IMR-90 (cell line): ENCODE measurements around the gene OR8G1. TPM values are rescaled to one million over a fixed set of nuclear protein-coding genes. Genes with fewer than 3 reads are reported as not detected.

Experiments
- ATAC-seq: fragments of 200-7000 bp; cut with Tn5 transposase; 2 replicates; pipeline ENCODE4 v1.9.1; 2020; ENCODE audit warnings: low read depth, mild to moderate bottlenecking, moderate library complexity
- BruUV-seq: library from RNA; stranded (reverse); fragments of 400-500 nt; replicated peaks from 2 replicates; lab custom pipeline; 2021; lab: Mats Ljungman, UMichigan
- CTCF ChIA-PET: fragments of 300-600 bp; formaldehyde crosslinking; extraction: SDS; loops from one replicate; lab custom pipeline; 2021; ENCODE audit warnings: antibody characterized with exemption; lab: Yijun Ruan, JAX
- POLR2A ChIA-PET: fragments of 300-600 bp; sonication (Branson Sonifier 250); formaldehyde crosslinking; loops from one replicate; lab custom pipeline; 2022; ENCODE audit warnings: antibody characterized with exemption; ENCODE audit not compliant: unreplicated experiment; lab: Charles Lee
- DNase-seq: peaks from one replicate; pipeline ENCODE4 v3.0.0; 2013
- H2AFZ ChIP-seq: replicated peaks from 2 replicates; pipeline ENCODE3; 2013; ENCODE audit warnings: low read length, mild to moderate bottlenecking; ENCODE audit not compliant: poor library complexity
- H2AK5ac ChIP-seq: 2 replicates; pipeline ENCODE4 v1.6.1; 2013; ENCODE audit warnings: low read depth, low read length, inconsistent platforms
- H2AK9ac ChIP-seq: replicated peaks from 2 replicates; pipeline ENCODE3; 2013; ENCODE audit warnings: mild to moderate bottlenecking, low read depth, low read length, moderate library complexity; ENCODE audit not compliant: poor library complexity
- H2BK120ac ChIP-seq: 2 replicates; pipeline ENCODE4 v1.6.1; 2013; ENCODE audit warnings: low read depth, low read length, inconsistent platforms
- H2BK15ac ChIP-seq: 3 replicates; pipeline ENCODE4 v1.6.1; 2013; ENCODE audit warnings: low read depth, low read length, inconsistent platforms
- H2BK20ac ChIP-seq: 2 replicates; pipeline ENCODE4 v1.6.1; 2013; ENCODE audit warnings: low read depth, mild to moderate bottlenecking, inconsistent platforms, low read length, moderate library complexity
- H2BK5ac ChIP-seq: 2 replicates; pipeline ENCODE4 v1.6.1; 2013; ENCODE audit warnings: mild to moderate bottlenecking, low read depth, low read length, inconsistent platforms; ENCODE audit not compliant: poor library complexity, severe bottlenecking
- H3K14ac ChIP-seq: replicated peaks from 2 replicates; pipeline ENCODE4 v1.6.1; 2013; ENCODE audit warnings: low read depth, low read length, inconsistent platforms
- H3K18ac ChIP-seq: 2 replicates; pipeline ENCODE4 v1.6.1; 2013; ENCODE audit warnings: low read depth, low read length, control low read depth
- H3K23ac ChIP-seq: 2 replicates; pipeline ENCODE4 v1.6.1; 2013; ENCODE audit warnings: low read depth, low read length, inconsistent platforms
- H3K27ac ChIP-seq: 2 replicates; pipeline ENCODE4 v1.5.1; 2013; ENCODE audit warnings: mild to moderate bottlenecking, control low read depth, low read length; ENCODE audit not compliant: insufficient read depth
- H3K27me3 ChIP-seq: 2 replicates; pipeline ENCODE4 v1.6.1; 2013; ENCODE audit warnings: low read length; ENCODE audit not compliant: control insufficient read depth, insufficient read depth
- H3K36me3 ChIP-seq: 2 replicates; pipeline ENCODE4 v1.6.1; 2013; ENCODE audit warnings: low read length, mixed read lengths; ENCODE audit not compliant: control insufficient read depth, insufficient read depth
- H3K4ac ChIP-seq: 2 replicates; pipeline ENCODE4 v1.6.1; 2013; ENCODE audit warnings: low read depth, low read length, inconsistent platforms
- H3K4me1 ChIP-seq: 2 replicates; pipeline ENCODE4 v1.6.1; 2013; ENCODE audit warnings: low read length, mixed read lengths; ENCODE audit not compliant: control insufficient read depth, insufficient read depth
- H3K4me2 ChIP-seq: 2 replicates; pipeline ENCODE4 v1.6.1; 2013; ENCODE audit warnings: low read depth, mild to moderate bottlenecking, control low read depth, low read length, moderate library complexity
- H3K4me3 ChIP-seq: 2 replicates; pipeline ENCODE4 v1.5.1; 2013; ENCODE audit warnings: low read depth, mild to moderate bottlenecking, control low read depth, low read length, moderate library complexity; ENCODE audit not compliant: insufficient read depth
- H3K56ac ChIP-seq: 2 replicates; pipeline ENCODE4 v1.6.1; 2013; ENCODE audit warnings: low read length, inconsistent platforms; ENCODE audit not compliant: insufficient read depth; ENCODE audit errors: extremely low read depth
- H3K79me1 ChIP-seq, 2 experiments: 2 replicates each; pipeline ENCODE4 v1.6.1; 2013; ENCODE audit warnings: low read length in 2 of 2, inconsistent platforms in 1 of 2, low read depth in 1 of 2
- H3K9ac ChIP-seq: 2 replicates; pipeline ENCODE4 v1.6.1; 2013; ENCODE audit warnings: low read depth, low read length, control low read depth
- H3K9me1 ChIP-seq: 2 replicates; pipeline ENCODE4 v1.6.1; 2013; ENCODE audit warnings: low read length, inconsistent platforms; ENCODE audit not compliant: insufficient read depth
- H3K9me3 ChIP-seq: 2 replicates; pipeline ENCODE4 v1.6.1; 2013; ENCODE audit warnings: low read length; ENCODE audit not compliant: control insufficient read depth, insufficient read depth
- H4K20me1 ChIP-seq: 2 replicates; pipeline ENCODE4 v1.6.1; 2013; ENCODE audit warnings: low read length, inconsistent platforms; ENCODE audit not compliant: insufficient read depth
- H4K5ac ChIP-seq: 2 replicates; pipeline ENCODE4 v1.6.1; 2013; ENCODE audit warnings: mild to moderate bottlenecking, low read depth, low read length, control low read depth
- H4K8ac ChIP-seq, 2 experiments: 2 replicates each; pipeline ENCODE4 v1.6.1; 2013; ENCODE audit warnings: low read depth in 2 of 2, low read length in 2 of 2, control low read depth in 1 of 2, inconsistent platforms in 1 of 2
- H4K91ac ChIP-seq: 2 replicates; pipeline ENCODE4 v1.6.1; 2013; ENCODE audit warnings: low read depth, low read length, inconsistent platforms; ENCODE audit not compliant: insufficient read depth
- CEBPB ChIP-seq: IDR thresholded peaks from 2 replicates; pipeline ENCODE4 v1.6.1; 2012; ENCODE audit warnings: low read depth, low read length, improper control_type of control experiment
- CHD1 ChIP-seq: IDR thresholded peaks from 2 replicates; pipeline ENCODE4 v1.6.1; 2012; ENCODE audit warnings: low read depth, low read length, improper control_type of control experiment
- FOS ChIP-seq: fragments of 150-350 bp; IDR thresholded peaks from 2 replicates; pipeline ENCODE4 v1.6.1; 2016; ENCODE audit warnings: low read depth, low read length
- MAFK ChIP-seq: IDR thresholded peaks from 2 replicates; pipeline ENCODE4 v1.6.1; 2012; ENCODE audit warnings: low read depth, low read length, improper control_type of control experiment
- MAZ ChIP-seq: IDR thresholded peaks from 2 replicates; pipeline ENCODE4 v1.6.1; 2012; ENCODE audit warnings: low read depth, mild to moderate bottlenecking, low read length, improper control_type of control experiment, moderate library complexity, borderline replicate concordance
- MXI1 ChIP-seq: IDR thresholded peaks from 2 replicates; pipeline ENCODE4 v1.6.1; 2012; ENCODE audit warnings: low read depth, mild to moderate bottlenecking, low read length, moderate library complexity, borderline replicate concordance
- NFE2L2 ChIP-seq: fragments of 150-350 bp; IDR thresholded peaks from 2 replicates; pipeline ENCODE4 v1.6.1; 2016; ENCODE audit warnings: low read depth, mild to moderate bottlenecking, low read length
- POLR2A ChIP-seq: IDR thresholded peaks from 2 replicates; pipeline ENCODE4 v1.6.1; 2012; ENCODE audit warnings: mild to moderate bottlenecking, low read depth, low read length
- RAD21 ChIP-seq: IDR thresholded peaks from 2 replicates; pipeline ENCODE4 v1.6.1; 2012; ENCODE audit warnings: low read length, improper control_type of control experiment
- RCOR1 ChIP-seq: IDR thresholded peaks from 2 replicates; pipeline ENCODE4 v1.6.1; 2012; ENCODE audit warnings: mild to moderate bottlenecking, low read length, improper control_type of control experiment; ENCODE audit not compliant: insufficient replicate concordance
- RFX5 ChIP-seq: IDR thresholded peaks from 2 replicates; pipeline ENCODE4 v1.8.0; 2012; ENCODE audit warnings: low read depth, mild to moderate bottlenecking, low read length, moderate library complexity
- SMC3 ChIP-seq: fragments of 150-350 bp; IDR thresholded peaks from 2 replicates; pipeline ENCODE4 v1.6.1; 2016; ENCODE audit warnings: low read depth, mild to moderate bottlenecking, antibody characterized with exemption, low read length, moderate library complexity
- WGBS, 2 experiments: methylation state at CpG; one replicate each; pipeline versions ENCODE4 v1.1.5 to v1.1.7; 2013; ENCODE audit warnings: missing lambda C conversion rate in 2 of 2; ENCODE audit not compliant: insufficient read length in 1 of 2; ENCODE audit errors: extremely low coverage in 2 of 2; 5-methylcytosine and 5-hydroxymethylcytosine counted together
- dilution Hi-C: fragments of 300-500 bp; cut with HindIII; formaldehyde crosslinking; loops from one replicate; pipeline ENCODE4 v1.14.3; 2018; ENCODE audit warnings: low sequenced_read_pairs; ENCODE audit not compliant: unreplicated experiment
- in situ Hi-C: fragments of 300-500 bp; cut with MboI; formaldehyde crosslinking; loops from 3 replicates; pipeline ENCODE4 v1.14.3; 2019; ENCODE audit warnings: low sequenced_read_pairs, inconsistent platforms, mixed read lengths
- intact Hi-C: fragments of 100-400 bp; cut with micrococcal nuclease; formaldehyde crosslinking; loops from 2 replicates; pipeline ENCODE4 v1.10.0; 2022
- polyA plus RNA-seq, 3 experiments: library from polyadenylated mRNA; depleted of rRNA; stranded (reverse); fragments of >200 nt; gene quantifications; 2 replicates each; pipeline ENCODE4 v1.2.3, GENCODE V29; 2012; ENCODE audit warnings: low replicate concordance in 1 of 3
- total RNA-seq: library from RNA; depleted of rRNA; stranded (reverse); fragments of >200 nt; gene quantifications from 2 replicates; pipeline ENCODE4 v1.2.3, GENCODE V29; 2012
- TF ChIP-seq, protein P1 (sequence below): conservative IDR thresholded peaks from 2 replicates; pipeline ENCODE4 v1.5.1; 2012; ENCODE audit warnings: mild to moderate bottlenecking, low read depth, low read length, improper control_type of control experiment
- TF ChIP-seq, protein P2 (sequence below): fragments of 150-350 bp; IDR thresholded peaks from 2 replicates; pipeline ENCODE4 v1.6.1; 2016; ENCODE audit warnings: low read depth, mild to moderate bottlenecking, low read length, moderate library complexity, borderline replicate concordance

OR8G1 gene
- total and polyA plus RNA-seq, 2 of the 4 experiments (the other 2 are of a cell fraction), result not detected

DNA sequence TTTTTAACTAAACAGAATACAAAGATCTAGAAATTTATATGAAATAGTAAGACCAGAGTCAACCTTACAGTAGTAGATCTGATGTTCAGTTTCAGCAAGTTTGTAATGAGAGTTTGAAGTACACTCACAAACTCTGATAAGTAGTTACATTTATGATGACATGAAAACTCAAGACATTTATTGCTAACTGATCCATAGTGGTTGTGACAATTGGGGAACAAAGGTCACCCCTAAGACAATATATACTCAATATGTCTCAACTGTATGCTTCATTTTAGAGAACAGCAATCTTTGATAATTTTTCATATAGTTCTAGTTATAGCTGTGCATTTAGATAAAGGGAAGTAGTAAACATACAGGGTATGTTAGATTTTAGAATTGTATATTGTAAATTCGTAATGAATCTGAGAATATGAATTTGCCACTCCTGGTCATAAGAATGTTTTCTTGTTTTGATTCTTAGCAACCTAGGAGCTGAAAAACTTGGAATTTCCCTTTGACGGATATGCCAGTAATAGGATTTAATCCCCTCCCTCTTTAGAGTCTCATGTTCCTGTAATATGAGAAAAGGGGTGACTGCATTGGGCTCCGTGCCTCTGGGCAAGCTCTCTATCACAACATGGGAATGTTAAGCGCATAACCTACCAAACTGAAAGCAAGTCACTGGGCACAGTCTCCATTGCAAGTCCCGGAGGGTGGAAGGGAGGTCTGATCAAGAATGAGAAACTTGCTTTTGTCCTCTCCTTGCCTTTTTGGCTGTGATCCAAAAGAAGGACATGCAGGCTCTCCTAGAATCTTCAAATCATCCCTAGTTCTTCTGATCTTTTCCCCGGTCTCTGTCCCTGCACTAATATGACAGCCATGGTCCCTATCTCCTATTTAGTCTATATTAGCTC lies 46.4 kb upstream of the OR8G1 start:
- ChIA-PET CTCF (interaction anchor here (0.8 to 1.1 kb wide), 3 partner anchors 19 to 126 kb away, joined by 3 to 4 read pairs (median 4); no protein-coding TSS in a partner anchor), POLR2A (no interaction called here)
- no peak overlapping the region for H3K4ac ChIP-seq
- dilution Hi-C loops (no loop called here), intact Hi-C loops (loop anchor here (1.0 kb wide), 1 partner anchor 123 kb away; no protein-coding TSS in a partner anchor), in situ Hi-C loops (loop anchor here (5.0 kb wide), 1 partner anchor 122 kb away; no protein-coding TSS in a partner anchor)
- H4K5ac ChIP-seq, result no peak overlapping the region
- H3K36me3 ChIP-seq, result no peaks in the 10 kb centered on the region
- H2BK20ac ChIP-seq, result no peak overlapping the region
- no peak overlapping the region for H3K9ac ChIP-seq
- WGBS, 2 experiments, result no CpG with 5 or more reads among the region's 6 CpGs
- no peak overlapping the region for H3K4me2 ChIP-seq
- no peak overlapping the region for H4K91ac ChIP-seq
- H3K79me1 ChIP-seq, result no peaks in the 10 kb centered on the region
- H2BK120ac ChIP-seq, result no peak overlapping the region
- no peak overlapping the region for H3K27ac ChIP-seq
- no peaks in the 10 kb centered on the region for H3K4me1 ChIP-seq
- peak; percentile 1 for DNase-seq
- no peak overlapping the region for H2BK15ac ChIP-seq
- no peak overlapping the region for H2AK9ac ChIP-seq
- H3K27me3 ChIP-seq, result peaks cover 3% of the 10 kb centered on the region
- H3K9me3 ChIP-seq, result no peaks in the 10 kb centered on the region
- no peak overlapping the region for H3K56ac ChIP-seq
- H3K9me1 ChIP-seq, result no peaks in the 10 kb centered on the region
- no peak overlapping the region for H2BK5ac ChIP-seq
- no peak overlapping the region for H2AFZ ChIP-seq
- H3K23ac ChIP-seq, result no peak overlapping the region
- no peak overlapping the region for H3K18ac ChIP-seq
- H4K8ac ChIP-seq, result no peak overlapping the region
- no peak overlapping the region for H2AK5ac ChIP-seq
- no TSS peak for BruUV-seq
- no peak overlapping the region for H3K14ac ChIP-seq
- H4K20me1 ChIP-seq, result no peaks in the 10 kb centered on the region
- ATAC-seq, result no peak
- H3K4me3 ChIP-seq, result no peak overlapping the region
- TF ChIP-seq RCOR1 (no peak), MXI1 (no peak), POLR2A (no peak), CEBPB (no peak), RFX5 (no peak), RAD21 (no peak), NFE2L2 (no peak), MAZ (no peak), SMC3 (no peak), FOS (no peak), CHD1 (no peak), MAFK (no peak)
- TF ChIP-seq, protein P1, sequence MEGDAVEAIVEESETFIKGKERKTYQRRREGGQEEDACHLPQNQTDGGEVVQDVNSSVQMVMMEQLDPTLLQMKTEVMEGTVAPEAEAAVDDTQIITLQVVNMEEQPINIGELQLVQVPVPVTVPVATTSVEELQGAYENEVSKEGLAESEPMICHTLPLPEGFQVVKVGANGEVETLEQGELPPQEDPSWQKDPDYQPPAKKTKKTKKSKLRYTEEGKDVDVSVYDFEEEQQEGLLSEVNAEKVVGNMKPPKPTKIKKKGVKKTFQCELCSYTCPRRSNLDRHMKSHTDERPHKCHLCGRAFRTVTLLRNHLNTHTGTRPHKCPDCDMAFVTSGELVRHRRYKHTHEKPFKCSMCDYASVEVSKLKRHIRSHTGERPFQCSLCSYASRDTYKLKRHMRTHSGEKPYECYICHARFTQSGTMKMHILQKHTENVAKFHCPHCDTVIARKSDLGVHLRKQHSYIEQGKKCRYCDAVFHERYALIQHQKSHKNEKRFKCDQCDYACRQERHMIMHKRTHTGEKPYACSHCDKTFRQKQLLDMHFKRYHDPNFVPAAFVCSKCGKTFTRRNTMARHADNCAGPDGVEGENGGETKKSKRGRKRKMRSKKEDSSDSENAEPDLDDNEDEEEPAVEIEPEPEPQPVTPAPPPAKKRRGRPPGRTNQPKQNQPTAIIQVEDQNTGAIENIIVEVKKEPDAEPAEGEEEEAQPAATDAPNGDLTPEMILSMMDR, result no peak
- TF ChIP-seq, protein P2, sequence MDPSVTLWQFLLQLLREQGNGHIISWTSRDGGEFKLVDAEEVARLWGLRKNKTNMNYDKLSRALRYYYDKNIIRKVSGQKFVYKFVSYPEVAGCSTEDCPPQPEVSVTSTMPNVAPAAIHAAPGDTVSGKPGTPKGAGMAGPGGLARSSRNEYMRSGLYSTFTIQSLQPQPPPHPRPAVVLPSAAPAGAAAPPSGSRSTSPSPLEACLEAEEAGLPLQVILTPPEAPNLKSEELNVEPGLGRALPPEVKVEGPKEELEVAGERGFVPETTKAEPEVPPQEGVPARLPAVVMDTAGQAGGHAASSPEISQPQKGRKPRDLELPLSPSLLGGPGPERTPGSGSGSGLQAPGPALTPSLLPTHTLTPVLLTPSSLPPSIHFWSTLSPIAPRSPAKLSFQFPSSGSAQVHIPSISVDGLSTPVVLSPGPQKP, result no peak
